SU-DHL-6 (cell line): ENCODE measurements around the gene WIPF1.

ENCODE experiments used
- EZH2phosphoT487 ChIP-seq: fragments of 200-600 bp; sonication (generic), shearing (Covaris generic); conservative IDR thresholded peaks from 2 replicates; pipeline ENCODE4 v1.6.1; 2018; ENCODE audit warnings: mild to moderate bottlenecking, antibody characterized with exemption, low read length, moderate library complexity, mixed read lengths
- TF ChIP-seq, protein P1 (sequence below): fragments of 200-600 bp; sonication (generic); IDR thresholded peaks from one replicate; pipeline ENCODE4 v1.5.1; 2017; ENCODE audit warnings: antibody characterized with exemption, mild to moderate bottlenecking, low read length, moderate library complexity; ENCODE audit not compliant: insufficient read depth, poor library complexity, severe bottlenecking

DNA sequence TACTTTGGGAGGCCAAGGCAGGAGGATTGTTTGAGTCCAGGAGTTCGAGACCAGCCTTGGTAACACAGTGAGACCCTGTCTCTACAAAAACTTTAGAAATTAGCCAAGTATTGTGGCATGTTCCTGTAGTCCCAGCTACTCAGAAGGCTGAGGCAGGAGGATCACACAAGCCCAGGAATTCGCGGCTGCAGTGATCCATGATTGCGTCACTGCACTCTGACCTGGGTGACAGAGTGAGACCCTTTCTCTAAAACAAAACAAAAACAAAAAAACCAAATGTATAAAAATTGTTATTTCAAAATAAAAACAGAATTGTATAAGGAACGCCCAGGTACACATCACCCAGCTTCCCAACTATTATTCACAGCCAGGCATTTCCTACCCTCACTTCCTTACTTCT lies 56.7 kb downstream of the WIPF1 start:
- TF ChIP-seq, protein P1, sequence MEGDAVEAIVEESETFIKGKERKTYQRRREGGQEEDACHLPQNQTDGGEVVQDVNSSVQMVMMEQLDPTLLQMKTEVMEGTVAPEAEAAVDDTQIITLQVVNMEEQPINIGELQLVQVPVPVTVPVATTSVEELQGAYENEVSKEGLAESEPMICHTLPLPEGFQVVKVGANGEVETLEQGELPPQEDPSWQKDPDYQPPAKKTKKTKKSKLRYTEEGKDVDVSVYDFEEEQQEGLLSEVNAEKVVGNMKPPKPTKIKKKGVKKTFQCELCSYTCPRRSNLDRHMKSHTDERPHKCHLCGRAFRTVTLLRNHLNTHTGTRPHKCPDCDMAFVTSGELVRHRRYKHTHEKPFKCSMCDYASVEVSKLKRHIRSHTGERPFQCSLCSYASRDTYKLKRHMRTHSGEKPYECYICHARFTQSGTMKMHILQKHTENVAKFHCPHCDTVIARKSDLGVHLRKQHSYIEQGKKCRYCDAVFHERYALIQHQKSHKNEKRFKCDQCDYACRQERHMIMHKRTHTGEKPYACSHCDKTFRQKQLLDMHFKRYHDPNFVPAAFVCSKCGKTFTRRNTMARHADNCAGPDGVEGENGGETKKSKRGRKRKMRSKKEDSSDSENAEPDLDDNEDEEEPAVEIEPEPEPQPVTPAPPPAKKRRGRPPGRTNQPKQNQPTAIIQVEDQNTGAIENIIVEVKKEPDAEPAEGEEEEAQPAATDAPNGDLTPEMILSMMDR: no peak
- TF ChIP-seq EZH2phosphoT487: no peak
